HG02588 (cell line): ENCODE measurements around the gene GADD45B.
"Not testable (repeated sequence)": the region's sequence is repeated elsewhere in the genome, so short reads cannot be mapped to it uniquely, and the experiment has no call there.

Source experiments
- ATAC-seq: cut with Tn5 transposase; IDR thresholded peaks from one replicate; pipeline ENCODE4 v1.9.1; 2021; ENCODE audit warnings: mild to moderate bottlenecking, moderate library complexity; ENCODE audit not compliant: unreplicated experiment

Gene GADD45B

DNA sequence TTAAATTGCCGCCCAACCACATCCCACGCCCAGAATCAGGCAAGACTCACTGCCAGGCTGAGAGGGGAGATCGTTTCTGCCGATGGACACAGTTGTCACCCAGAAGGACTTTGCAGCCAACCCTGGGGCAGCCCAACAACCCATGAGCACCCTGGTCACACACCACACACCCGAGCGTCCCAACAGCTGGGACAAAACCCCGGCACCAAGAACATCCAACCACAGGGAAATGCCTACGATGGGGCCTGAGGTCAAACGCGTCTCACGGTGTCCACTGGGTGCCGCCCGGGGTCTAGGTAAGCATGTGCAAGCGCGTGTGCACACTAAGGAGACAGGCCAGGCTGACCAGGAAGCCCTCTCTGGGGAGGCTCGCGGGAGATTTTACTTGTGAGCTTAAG lies 32.1 kb upstream of the GADD45B start:
- no peak for ATAC-seq

- ATAC-seq = no peak
Observed at GRCh38 chr19:2444251-2445002, 31.5 kb upstream of the GADD45B start.

DNA sequence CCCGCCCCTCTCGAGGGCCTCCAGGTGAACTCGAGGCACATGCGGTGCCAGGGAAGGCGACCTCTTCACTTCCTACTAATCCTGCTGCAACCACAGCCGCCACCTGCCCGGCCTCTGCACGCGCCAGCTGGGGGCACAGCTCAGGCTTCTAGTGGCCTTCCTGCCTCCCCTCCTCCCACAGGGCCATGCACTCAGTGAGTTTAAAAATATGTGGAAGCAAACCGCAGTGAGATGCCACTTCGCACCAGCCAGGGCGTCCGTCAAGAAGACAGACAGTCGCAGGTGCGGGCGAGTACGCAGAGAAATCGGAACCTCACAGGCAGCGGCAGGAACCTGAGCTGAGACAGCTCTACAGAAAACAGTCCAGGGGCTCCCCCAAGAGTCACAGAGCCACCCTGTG lies 29.5 kb upstream of the GADD45B start:
- ATAC-seq = no peak

DNA sequence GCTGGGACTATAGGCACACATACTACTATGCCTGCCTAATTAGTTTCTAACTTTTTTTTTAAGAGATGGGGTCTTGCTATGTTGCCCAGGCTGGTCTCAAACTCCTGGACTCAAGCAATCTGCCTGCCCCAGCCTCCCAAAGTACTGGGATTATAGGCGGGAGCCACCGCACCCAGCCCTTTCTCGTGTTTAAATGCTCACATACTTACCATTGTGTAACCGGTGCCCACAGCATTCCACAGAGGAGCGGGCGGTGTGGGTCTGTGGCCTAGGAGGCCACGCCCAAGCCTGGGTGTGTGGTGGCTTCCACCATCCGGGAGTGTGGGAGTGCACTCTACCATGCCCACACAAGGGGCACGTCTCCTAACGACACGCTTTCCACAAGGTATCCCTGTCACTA lies 26.9 kb upstream of the GADD45B start:
- ATAC-seq = no peak

DNA sequence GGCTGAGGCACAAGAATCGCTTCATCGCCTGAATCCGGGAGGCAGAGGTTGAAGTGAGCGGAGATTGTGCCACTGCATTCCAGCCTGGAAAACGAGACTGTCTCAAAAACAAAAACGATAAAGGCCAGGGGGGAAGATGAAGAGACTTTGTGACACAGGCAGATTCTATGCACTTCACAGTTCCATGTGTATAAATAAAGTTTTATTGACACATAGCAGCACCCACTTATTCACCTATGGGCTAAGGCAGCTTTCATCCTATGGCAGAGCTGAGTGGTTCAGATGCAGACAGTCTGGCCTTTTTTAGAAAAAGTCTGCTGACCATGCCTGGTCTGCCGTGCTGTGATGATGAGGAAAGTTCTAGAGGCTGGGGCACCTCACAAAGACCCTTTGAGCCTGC lies 24.8 kb upstream of the GADD45B start:
- no peak for ATAC-seq

GRCh38 chr19:2451741-2452140 lies 24.2 kb upstream of the GADD45B start:
- no peak for ATAC-seq

DNA sequence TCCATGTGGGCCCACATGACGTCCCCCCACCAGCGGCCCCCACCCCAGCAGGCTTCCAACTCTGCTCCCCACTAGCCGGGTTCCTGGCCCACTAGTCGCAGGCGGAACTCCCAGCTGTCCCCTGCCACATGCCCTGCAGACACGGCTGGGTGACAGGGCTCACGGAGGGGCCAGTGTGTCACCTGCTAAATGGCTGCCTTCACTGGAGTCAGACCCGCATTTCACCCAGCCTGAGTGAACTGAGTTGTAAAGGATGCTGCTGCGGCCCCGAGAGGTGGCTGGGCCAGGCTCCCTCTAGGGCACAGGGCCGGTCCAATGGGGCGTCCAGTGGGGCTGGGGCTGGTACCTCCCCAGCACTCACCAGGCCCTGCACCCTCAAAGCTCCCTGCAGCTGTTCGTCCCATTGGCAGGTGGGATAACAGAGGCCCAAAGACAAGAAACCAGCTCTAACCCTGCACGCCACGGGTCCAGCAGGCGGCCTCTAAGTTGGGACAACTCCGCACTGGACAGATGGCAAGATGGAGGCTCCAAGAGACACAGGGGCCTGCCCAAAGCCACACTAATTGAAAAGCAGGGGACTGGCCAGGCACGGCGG lies 22.4 kb upstream of the GADD45B start:
- ATAC-seq = no peak

DNA sequence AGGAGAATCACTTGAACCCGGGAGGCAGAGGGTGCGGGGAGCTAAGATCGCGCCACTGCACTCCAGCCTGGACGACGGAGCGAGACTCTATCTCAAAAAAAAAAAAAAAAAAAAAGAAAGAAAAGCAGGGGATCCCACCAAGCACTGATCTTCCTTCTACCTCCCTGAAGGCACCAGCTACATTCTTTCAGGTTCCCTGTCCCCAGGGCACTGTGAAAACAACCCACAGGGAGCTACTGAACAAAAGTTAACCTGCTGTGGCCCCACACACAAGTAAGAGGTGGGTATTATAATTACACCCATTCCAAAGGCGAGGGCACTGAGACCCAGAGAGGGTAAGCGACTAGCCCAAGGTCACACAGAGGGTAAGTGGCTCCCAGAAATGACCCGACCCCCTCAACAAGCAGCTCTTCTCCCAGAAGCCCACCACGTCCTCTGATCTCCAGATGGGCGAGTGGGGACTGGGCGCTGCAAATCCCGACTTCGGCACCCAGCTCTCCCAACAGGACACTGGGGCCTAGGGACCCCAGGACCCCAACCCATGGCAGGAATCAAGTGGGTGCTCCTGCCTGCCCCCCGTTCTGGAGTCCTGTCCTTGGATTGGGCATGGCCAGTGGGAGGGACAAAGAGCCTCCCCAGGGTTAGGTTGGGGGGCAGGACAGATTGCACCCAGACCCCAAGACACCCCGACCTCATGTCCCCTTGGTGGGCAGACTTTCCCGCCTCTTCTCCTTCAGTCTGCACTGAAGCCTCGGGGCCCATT lies 21.5 kb upstream of the GADD45B start:
- no peak for ATAC-seq

GRCh38 chr19:2454962-2455850 lies 20.7 kb upstream of the GADD45B start:
- no peak for ATAC-seq

DNA sequence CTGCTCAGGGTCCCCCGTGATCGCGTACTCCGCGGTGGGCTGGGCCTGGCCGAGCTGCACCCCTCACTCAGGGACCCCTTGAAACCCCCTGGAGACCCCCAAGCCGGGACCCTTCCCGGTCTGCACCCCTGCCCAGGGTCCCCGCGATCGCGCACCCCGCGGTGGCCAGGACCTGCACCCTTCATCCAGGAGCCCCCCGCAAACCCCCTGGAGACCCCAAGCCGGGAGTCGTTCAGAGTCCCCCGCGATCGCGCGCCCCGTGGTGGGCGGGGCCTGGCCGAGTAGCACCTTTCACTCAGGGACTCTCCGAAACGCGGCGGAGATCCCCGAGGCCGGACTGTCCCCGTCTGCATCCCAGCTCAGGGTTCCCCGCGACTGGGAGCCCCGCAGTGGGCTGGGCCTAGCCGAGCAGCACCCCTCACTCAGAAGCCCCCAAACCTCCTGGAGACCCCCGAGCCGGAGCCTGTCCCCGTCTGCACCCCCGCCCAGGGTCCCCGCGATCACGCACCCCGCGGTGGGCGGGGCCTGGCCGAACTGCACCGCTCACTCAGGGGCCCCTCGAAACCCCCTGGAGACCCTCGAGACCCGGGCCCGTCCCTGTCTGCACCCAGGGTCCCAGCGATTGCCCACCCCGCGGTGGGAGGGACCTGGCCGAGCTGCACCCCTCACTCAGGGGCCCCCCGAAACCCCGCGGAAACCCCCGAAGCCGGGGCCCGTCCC lies 19.9 kb upstream of the GADD45B start:
- ATAC-seq = peak; percentile 31

DNA sequence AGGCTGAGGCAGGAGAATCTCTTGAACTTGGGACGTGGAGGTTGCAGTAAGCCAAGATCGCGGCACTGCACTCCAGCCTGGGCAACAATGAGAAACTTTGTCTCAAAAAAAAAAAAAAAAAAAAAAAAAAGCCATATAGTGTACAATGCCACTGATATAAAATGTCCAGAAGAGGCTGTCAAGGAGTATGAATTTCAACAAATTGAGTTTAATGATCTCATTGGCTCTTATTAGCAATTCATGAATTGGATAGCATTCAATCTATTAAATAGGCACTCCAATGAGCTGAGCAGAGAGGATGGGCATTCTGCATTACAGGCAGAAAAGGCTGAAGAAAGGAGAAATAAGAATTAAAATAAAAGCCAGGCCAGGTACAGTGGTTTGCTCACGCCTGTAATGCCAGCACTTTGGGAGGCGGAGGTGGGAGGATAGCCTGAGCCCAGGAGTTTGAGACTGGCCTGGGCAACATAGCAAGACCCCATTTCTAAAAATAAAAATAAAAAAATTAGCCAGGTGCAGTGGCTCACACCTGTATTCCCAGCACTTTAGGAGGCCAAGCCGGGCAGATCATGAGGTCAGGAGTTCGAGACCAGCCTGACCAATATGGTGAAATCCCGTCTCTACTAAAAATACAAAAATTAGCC lies 18.4 kb upstream of the GADD45B start:
- ATAC-seq = no peak

GRCh38 chr19:2458054-2458453 lies 17.9 kb upstream of the GADD45B start:
- no peak for ATAC-seq

GRCh38 chr19:2458776-2459175 lies 17.2 kb upstream of the GADD45B start:
- ATAC-seq = not testable (repeated sequence)

DNA sequence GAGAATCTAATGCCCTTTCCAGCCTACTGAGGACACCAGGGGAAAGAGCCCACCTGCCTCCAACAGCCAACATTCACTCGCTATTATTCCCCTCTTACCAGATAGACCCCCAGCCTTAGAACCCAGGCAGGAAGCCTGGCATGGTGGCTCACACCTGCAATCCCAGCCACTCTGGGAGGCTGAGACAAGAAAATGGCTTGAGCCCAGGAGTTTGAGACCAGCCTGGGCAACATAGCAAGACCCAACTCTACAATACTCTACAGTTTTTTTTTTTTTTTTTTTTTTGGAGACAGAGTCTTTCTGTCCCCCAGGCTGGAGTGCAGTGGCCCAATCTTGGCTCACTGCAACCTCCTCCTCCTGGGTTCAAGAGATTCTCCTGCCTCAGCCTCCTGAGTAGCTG lies 15.7 kb upstream of the GADD45B start:
- no peak for ATAC-seq

DNA sequence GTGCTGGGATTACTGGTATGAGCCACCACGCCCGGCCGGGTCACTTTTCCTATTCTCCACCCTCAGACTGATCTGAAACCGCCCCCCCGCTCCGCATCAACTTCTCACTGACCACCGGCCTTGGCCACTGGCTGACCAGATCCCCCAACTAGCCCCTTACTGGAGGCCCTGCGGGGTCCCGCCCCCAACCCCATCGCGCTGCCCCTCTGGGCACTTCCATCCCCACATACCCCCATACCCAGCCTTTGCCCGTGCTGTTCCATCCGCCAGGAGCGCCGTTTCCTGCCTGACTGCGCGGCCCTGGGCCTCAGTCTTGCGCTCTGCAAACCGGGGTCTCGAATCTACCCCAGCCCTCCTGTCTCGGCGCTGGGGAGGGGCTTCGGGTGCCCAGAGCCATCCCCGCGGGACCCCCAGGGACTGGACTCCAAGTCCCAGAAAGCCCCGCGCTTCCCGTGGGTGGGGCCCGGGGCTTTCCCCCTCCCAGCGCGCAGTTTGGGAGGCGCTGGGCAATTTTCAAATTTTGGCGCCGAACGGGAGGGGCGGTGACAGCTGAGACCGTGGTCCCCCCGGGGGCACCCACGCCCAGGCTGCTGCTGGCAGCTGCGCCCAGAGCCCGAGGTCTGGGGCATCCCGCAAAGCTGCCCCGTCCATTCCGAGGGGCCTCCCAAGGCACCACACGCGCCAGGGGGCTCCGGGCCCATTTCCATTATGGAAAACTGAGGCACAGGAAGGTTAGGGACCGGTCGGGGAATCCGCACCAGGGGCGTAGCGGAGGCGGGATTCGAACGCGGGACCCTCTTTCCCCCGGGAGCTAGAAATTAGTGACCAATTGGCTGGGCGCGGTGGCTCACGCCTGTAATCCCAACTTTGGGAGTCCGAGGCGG lies 13.9 kb upstream of the GADD45B start:
- ATAC-seq = no peak

DNA sequence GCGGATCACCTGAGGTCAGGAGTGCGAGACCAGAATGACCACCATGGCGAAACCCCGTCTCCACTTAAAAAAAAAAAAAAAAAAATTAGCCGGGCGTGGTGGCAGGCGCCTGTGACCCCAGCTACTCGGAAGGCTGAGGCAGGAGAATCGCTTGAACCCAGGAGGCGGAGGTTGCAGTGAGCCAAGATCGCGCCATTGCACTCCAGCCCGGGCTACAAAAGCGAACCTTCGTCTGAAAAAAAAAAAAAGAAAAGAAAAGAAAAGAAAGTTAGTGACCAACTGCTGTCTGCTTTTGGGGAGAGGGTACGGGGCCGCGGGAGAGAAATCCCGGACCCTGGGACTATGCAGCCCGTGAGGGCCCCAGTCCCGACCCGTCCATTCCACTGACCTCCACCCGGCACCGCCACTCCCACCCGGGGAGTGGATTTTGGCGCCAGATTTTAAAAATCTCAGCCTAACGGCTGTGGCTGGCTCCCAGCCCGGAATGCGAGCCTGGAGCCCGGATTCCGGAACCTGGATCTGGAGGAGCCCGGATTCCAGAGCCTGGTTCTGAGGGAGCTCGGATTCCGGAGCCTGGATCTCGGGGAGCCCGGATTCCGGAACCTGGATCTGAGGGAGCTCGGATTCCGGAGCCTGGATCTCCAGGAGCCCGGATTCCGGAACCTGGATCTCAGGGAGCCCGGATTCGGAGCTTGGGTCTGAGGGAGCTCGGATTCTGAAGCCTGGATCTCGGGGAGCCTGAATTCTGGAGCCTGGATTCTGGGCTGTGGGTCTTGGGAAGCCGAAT lies 13.1 kb upstream of the GADD45B start:
- ATAC-seq = no peak

- ATAC-seq = not testable (repeated sequence)
Observed at GRCh38 chr19:2463694-2464093, 12.2 kb upstream of the GADD45B start.

GRCh38 chr19:2464389-2464788 lies 11.5 kb upstream of the GADD45B start:
- no peak for ATAC-seq
